WERI-Rb-1 (cell line): ENCODE data around the gene PAXX.

Source experiments
- DNase-seq: peaks from one replicate; pipeline ENCODE4 v3.0.0-alpha.2; 2020
- H3K27ac ChIP-seq: fragments of 250-450 bp; sonication (Bioruptor Pico); 2 replicates; pipeline ENCODE4 v1.5.1; 2020; ENCODE audit warnings: mild to moderate bottlenecking, moderate library complexity
- H3K27me3 ChIP-seq: fragments of 250-450 bp; sonication (Bioruptor Pico); 2 replicates; pipeline ENCODE4 v1.5.1; 2021; ENCODE audit warnings: mild to moderate bottlenecking, low read depth, moderate library complexity; ENCODE audit not compliant: insufficient read depth, severe bottlenecking
- H3K36me3 ChIP-seq: fragments of 250-450 bp; sonication (Bioruptor Pico); 2 replicates; pipeline ENCODE4 v1.5.1; 2020; ENCODE audit warnings: mild to moderate bottlenecking, moderate library complexity
- H3K4me3 ChIP-seq: 2 replicates; pipeline ENCODE4 v1.5.1; 2011; ENCODE audit warnings: low read depth, mild to moderate bottlenecking, control low read depth, low read length
- H3K9me3 ChIP-seq: fragments of 250-450 bp; sonication (Bioruptor Pico); 2 replicates; pipeline ENCODE4 v1.5.1; 2021; ENCODE audit warnings: mild to moderate bottlenecking, moderate library complexity; ENCODE audit not compliant: severe bottlenecking
- CTCF ChIP-seq: IDR thresholded peaks from 2 replicates; pipeline ENCODE4 v1.5.1; 2011; ENCODE audit warnings: low read depth, mild to moderate bottlenecking, control low read depth, inconsistent platforms, low read length

The PAXX gene

DNA sequence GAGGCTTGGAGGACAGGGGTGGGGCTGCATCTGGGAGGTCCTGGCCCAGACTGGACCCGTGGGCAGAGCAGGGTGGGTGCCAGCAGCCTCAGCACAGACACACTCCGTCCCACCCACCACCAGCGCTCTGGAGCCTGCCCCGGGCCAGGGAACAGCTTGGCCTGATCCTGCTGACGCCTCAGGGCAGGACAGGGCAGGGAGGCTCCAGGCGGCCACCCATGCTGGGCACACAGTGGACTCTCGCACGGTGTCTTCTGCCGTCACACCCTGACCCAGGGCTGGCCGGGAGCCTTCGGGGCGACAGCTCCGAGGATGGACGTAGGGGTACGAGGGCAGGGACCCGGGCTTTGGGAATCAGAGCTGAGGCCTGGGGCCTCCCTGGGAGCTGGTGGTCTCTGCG lies 23.1 kb upstream of the PAXX start:
- TF ChIP-seq CTCF: no peak
- Histone ChIP-seq H3K36me3 (no peaks in the 10 kb centered on the region), H3K27ac (no peak overlapping the region), H3K9me3 (no peaks in the 10 kb centered on the region), H3K4me3 (no peak overlapping the region), H3K27me3 (no peaks in the 10 kb centered on the region)
- no peak for DNase-seq

- H3K27me3 ChIP-seq: no peaks in the 10 kb centered on the region
- DNase-seq: no peak
- no peak for TF ChIP-seq CTCF
- H3K36me3 ChIP-seq: no peaks in the 10 kb centered on the region
- H3K9me3 ChIP-seq: no peaks in the 10 kb centered on the region
- H3K4me3 ChIP-seq: no peak overlapping the region
- H3K27ac ChIP-seq: no peak overlapping the region
These were observed 22.4 kb upstream of the PAXX start for GRCh38 chr9:136969774-136970173.

GRCh38 chr9:136970361-136970760 lies 21.9 kb upstream of the PAXX start:
- H3K9me3 ChIP-seq: no peaks in the 10 kb centered on the region
- no peak overlapping the region for H3K4me3 ChIP-seq
- H3K27me3 ChIP-seq: no peaks in the 10 kb centered on the region
- no peak for TF ChIP-seq CTCF
- no peaks in the 10 kb centered on the region for H3K36me3 ChIP-seq
- DNase-seq: no peak
- no peak overlapping the region for H3K27ac ChIP-seq

GRCh38 chr9:136971746-136972145 lies 20.5 kb upstream of the PAXX start:
- no peaks in the 10 kb centered on the region for H3K27me3 ChIP-seq
- TF ChIP-seq CTCF: no peak
- DNase-seq: no peak

GRCh38 chr9:136972335-136972734 lies 19.9 kb upstream of the PAXX start:
- no peak for TF ChIP-seq CTCF

More at GRCh38 chr9:136971746-136972145, 20.5 kb upstream of the PAXX start:
- Histone ChIP-seq H3K4me3 (no peak overlapping the region), H3K9me3 (no peaks in the 10 kb centered on the region), H3K36me3 (no peaks in the 10 kb centered on the region), H3K27ac (no peak overlapping the region)

GRCh38 chr9:136972743-136973142 lies 19.5 kb upstream of the PAXX start:
- no peaks in the 10 kb centered on the region for H3K36me3 ChIP-seq
- H3K4me3 ChIP-seq: no peak overlapping the region
- H3K27ac ChIP-seq: no peak overlapping the region
- H3K27me3 ChIP-seq: no peaks in the 10 kb centered on the region
- no peak for TF ChIP-seq CTCF
- H3K9me3 ChIP-seq: no peaks in the 10 kb centered on the region
- DNase-seq: peak; percentile 56

More at GRCh38 chr9:136972335-136972734, 19.9 kb upstream of the PAXX start:
- H3K36me3 ChIP-seq: no peaks in the 10 kb centered on the region
- no peaks in the 10 kb centered on the region for H3K27me3 ChIP-seq
- no peak overlapping the region for H3K27ac ChIP-seq
- DNase-seq: no peak
- H3K9me3 ChIP-seq: no peaks in the 10 kb centered on the region
- no peak overlapping the region for H3K4me3 ChIP-seq
